Left ventricle myocardium inferior (tissue), 1 donor: ENCODE data around the gene GTPBP1. TPM values are rescaled to one million over a fixed set of nuclear protein-coding genes. Genes with fewer than 3 reads are reported as not detected.

Experiments
- DNase-seq: peaks from one replicate; pipeline ENCODE4 v3.0.0-alpha.2; 2020
- H3K27ac ChIP-seq: fragments of 200-600 bp; replicated peaks from 2 replicates; pipeline ENCODE4 v1.8.0; 2021
- H3K27me3 ChIP-seq: fragments of 200-600 bp; 2 replicates; pipeline ENCODE4 v1.8.0; 2021; ENCODE audit warnings: low read depth
- H3K36me3 ChIP-seq: fragments of 200-600 bp; 2 replicates; pipeline ENCODE4 v1.8.0; 2021
- H3K4me1 ChIP-seq: fragments of 200-600 bp; 2 replicates; pipeline ENCODE4 v1.8.0; 2021
- H3K4me3 ChIP-seq: fragments of 200-600 bp; 2 replicates; pipeline ENCODE4 v1.8.0; 2021; ENCODE audit warnings: mild to moderate bottlenecking, moderate library complexity
- H3K9me3 ChIP-seq: fragments of 200-600 bp; replicated peaks from 2 replicates; pipeline ENCODE4 v1.8.0; 2021
- intact Hi-C: fragments of 100-400 bp; cut with micrococcal nuclease; formaldehyde crosslinking; loops from one replicate; pipeline ENCODE4 v1.11.0; 2022
- total RNA-seq: library from RNA; stranded (reverse); fragmentation: NEBNext Ultra II Directional; extraction: Animal tissue kit (Norgen Biotek cat#: 25700); gene quantifications from one replicate; pipeline ENCODE4 v1.2.1, GENCODE V29; 2021
- TF ChIP-seq, protein P1 (sequence below): fragments of 200-600 bp; IDR thresholded peaks from 2 replicates; pipeline ENCODE4 v1.8.0; 2021; ENCODE audit warnings: antibody characterized with exemption, mild to moderate bottlenecking, borderline replicate concordance
- donor health status: DM: no; HTN: yes; CAD: no; lungs with severe emphysema.

The GTPBP1 gene
- total RNA-seq, 1 donor from 2014 or later = 28.9 TPM

DNA sequence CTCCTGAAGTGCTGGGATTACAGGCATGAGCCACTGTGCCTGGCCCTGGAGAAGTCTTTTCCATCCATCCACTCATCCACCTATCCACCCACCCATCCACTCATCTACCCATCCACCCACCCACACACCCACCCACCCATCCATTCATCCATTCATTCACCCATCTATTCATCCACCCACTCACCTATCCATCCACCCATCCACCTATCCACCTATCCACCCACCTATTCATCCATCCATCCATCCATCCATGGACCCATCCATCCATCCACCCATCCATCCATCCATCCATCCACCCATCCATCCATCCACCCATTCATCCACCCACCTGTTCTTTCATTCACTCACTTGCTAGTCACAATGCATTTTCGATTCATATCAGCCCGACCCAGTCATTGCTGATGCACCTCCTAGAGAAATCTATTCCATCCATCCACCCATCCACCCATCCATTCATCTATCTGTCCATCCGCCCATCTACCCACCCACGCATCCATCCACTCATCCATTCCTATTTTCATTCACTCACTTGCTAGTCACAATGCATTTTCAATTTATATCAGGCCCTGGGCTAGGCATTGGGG lies 67.7 kb downstream of the GTPBP1 start:
- Histone ChIP-seq H3K9me3 (no peaks in the 10 kb centered on the region), H3K27me3 (no peaks in the 10 kb centered on the region), H3K4me3 (no peak overlapping the region), H3K27ac (no peak overlapping the region), H3K36me3 (no peaks in the 10 kb centered on the region), H3K4me1 (peaks cover 3% of the 10 kb centered on the region)
- intact Hi-C loops = loop anchor here (10.0 kb wide), 1 partner anchor 341 kb away; no protein-coding TSS in a partner anchor
- no peak for DNase-seq
- TF ChIP-seq, protein P1, sequence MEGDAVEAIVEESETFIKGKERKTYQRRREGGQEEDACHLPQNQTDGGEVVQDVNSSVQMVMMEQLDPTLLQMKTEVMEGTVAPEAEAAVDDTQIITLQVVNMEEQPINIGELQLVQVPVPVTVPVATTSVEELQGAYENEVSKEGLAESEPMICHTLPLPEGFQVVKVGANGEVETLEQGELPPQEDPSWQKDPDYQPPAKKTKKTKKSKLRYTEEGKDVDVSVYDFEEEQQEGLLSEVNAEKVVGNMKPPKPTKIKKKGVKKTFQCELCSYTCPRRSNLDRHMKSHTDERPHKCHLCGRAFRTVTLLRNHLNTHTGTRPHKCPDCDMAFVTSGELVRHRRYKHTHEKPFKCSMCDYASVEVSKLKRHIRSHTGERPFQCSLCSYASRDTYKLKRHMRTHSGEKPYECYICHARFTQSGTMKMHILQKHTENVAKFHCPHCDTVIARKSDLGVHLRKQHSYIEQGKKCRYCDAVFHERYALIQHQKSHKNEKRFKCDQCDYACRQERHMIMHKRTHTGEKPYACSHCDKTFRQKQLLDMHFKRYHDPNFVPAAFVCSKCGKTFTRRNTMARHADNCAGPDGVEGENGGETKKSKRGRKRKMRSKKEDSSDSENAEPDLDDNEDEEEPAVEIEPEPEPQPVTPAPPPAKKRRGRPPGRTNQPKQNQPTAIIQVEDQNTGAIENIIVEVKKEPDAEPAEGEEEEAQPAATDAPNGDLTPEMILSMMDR = no peak

DNA sequence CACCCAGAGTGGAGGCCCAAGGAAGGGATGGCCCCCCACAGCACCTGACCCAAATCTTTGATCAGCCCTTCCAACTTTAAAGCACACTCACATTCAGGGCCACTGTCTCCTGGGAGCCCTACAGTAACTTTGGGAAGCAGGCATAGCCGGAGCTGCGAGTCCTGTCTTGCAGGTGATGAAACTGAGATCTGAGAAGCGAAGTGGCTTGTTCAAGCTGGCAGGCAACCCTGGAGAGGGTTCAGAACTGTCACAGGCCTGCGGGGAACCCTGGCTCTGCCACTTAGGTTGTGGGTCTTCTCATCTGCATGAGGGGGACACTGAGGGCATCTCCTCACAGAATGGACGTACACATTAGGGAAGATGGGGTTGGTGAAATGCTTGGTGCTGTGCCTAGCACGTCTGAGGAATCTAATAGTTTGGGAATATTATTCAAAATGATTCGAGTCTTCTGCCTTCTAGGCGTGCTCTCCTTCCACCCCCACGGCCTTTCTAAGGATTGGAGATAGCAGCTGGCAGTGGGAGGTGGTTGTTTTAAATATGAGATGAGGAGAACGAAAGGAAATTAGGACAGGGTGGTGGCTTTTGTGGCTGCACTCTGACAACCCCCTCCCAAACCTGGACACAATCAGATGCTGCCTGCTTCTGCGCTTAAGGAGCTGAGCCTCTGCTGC lies 68.9 kb downstream of the GTPBP1 start:
- intact Hi-C loops = loop anchor here (10.0 kb wide), 1 partner anchor 340 kb away; no protein-coding TSS in a partner anchor
- Histone ChIP-seq H3K36me3 (peaks cover 7% of the 10 kb centered on the region), H3K27ac (no peak overlapping the region), H3K9me3 (no peaks in the 10 kb centered on the region), H3K4me3 (no peak overlapping the region), H3K4me1 (no peaks in the 10 kb centered on the region), H3K27me3 (no peaks in the 10 kb centered on the region)
- TF ChIP-seq, protein P1 = no peak
- no peak for DNase-seq

DNA sequence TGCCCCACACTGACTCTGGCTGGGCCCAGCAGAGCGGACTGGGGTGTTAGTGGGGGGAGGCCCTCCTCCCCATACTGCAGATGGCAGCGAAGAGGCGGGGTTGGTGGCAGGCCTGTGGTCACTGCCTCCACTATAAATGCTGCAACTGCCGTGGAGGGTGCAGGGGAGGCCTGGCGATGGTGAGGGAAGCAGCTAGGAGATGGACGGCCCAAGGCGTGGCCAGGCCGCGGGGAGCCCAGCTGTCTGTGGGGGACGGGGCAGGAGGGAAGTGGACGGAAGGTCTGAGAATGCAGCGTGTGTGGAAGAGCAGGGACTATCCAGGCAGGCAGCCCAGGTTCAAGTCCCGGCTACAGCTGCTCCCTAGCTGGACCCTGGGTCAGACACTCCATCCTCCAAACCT lies 69.9 kb downstream of the GTPBP1 start:
- peaks cover 8% of the 10 kb centered on the region for H3K4me1 ChIP-seq
- no peak for DNase-seq
- intact Hi-C loops = loop anchor here (10.0 kb wide), 1 partner anchor 339 kb away; no protein-coding TSS in a partner anchor

DNA sequence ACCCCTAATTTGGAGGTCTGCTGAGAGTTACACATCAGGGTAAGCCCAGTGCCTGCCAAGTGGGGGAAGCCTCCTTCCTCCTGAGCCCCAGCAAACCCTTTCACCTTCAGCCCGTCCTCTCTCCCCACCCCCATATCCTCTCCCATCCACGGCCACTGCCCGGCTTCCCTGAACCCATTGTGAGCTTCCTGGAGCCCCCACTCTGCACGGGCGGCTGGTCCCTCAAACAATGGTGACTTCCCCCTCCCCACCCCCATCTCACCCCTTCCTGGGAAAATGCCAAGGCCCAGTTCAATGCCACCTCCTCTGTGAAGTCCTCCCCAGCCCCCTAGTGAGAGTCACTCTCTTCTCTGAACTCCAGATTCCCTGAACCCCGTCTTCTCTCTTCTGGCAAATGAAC lies 70.3 kb downstream of the GTPBP1 start:
- no peaks in the 10 kb centered on the region for H3K27me3 ChIP-seq
- H3K4me3 ChIP-seq = no peak overlapping the region
- H3K9me3 ChIP-seq = no peaks in the 10 kb centered on the region
- no peak overlapping the region for H3K27ac ChIP-seq
- peaks cover 13% of the 10 kb centered on the region for H3K4me1 ChIP-seq
- H3K36me3 ChIP-seq = peaks cover 19% of the 10 kb centered on the region
- intact Hi-C loops = loop anchor here (10.0 kb wide), 1 partner anchor 339 kb away; no protein-coding TSS in a partner anchor
- TF ChIP-seq, protein P1 = no peak
- no peak for DNase-seq

More for the DNA sequence above, 69.9 kb downstream of the GTPBP1 start:
- no peaks in the 10 kb centered on the region for H3K27me3 ChIP-seq
- no peaks in the 10 kb centered on the region for H3K9me3 ChIP-seq
- no peak overlapping the region for H3K27ac ChIP-seq
- H3K4me3 ChIP-seq = no peak overlapping the region
- peaks cover 15% of the 10 kb centered on the region for H3K36me3 ChIP-seq
- TF ChIP-seq, protein P1 = no peak

DNA sequence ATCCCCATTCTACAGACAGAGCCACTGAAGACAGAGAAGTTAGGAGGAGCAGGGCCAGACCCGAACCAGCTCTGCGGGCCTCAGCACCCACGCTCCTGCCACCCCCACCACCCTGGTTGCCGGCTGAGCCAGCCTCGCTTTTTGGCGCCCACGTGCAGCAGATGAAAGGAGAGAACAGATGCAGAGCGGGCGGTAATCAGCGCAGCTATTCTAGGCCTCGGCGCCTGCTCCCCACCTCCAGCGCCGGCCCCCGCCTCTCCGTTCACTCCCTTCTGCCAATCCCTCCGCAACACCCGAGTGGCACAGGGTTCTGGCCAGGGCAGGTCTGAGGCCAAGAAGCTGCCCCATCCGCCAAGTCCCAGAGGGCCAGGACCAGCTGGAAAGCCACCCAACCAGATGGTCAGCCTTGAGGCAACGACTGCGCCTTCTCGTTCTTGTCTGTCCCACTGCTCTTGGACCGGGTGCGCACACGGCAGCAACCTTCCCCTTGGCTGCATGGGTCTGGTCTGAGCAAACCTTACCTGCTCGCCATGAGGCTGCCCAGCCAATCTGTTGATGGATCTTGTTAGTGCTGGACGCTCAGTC lies 71.4 kb downstream of the GTPBP1 start:
- Histone ChIP-seq H3K4me3 (no peak overlapping the region), H3K4me1 (peaks cover 24% of the 10 kb centered on the region), H3K36me3 (peaks cover 22% of the 10 kb centered on the region), H3K9me3 (no peaks in the 10 kb centered on the region), H3K27me3 (no peaks in the 10 kb centered on the region), H3K27ac (no peak overlapping the region)
- intact Hi-C loops = loop anchor here (10.0 kb wide), 1 partner anchor 338 kb away; no protein-coding TSS in a partner anchor
- TF ChIP-seq, protein P1 = no peak
- no peak for DNase-seq
